NT2/D1 (cell line): Measurements from ENCODE around the gene TAPT1.

Source experiments
- DNase-seq: peaks from one replicate; pipeline ENCODE4 v3.0.0-alpha.2; 2011; ENCODE audit warnings: low read depth, low spot score
- H3K27me3 ChIP-seq: 2 replicates; pipeline ENCODE4 v1.6.0; 2011; ENCODE audit warnings: mild to moderate bottlenecking; ENCODE audit not compliant: insufficient read length, insufficient read depth
- H3K36me3 ChIP-seq: 2 replicates; pipeline ENCODE4 v1.6.1; 2011; ENCODE audit warnings: mild to moderate bottlenecking, low read length, mixed read lengths; ENCODE audit not compliant: insufficient read depth, insufficient read length
- H3K4me1 ChIP-seq: 2 replicates; pipeline ENCODE4 v1.5.1; 2011; ENCODE audit not compliant: insufficient read depth, insufficient read length
- H3K4me3 ChIP-seq: 2 replicates; pipeline ENCODE4 v1.5.1; 2011; ENCODE audit warnings: low read depth; ENCODE audit not compliant: insufficient read length
- H3K9ac ChIP-seq: 2 replicates; pipeline ENCODE4 v1.6.0; 2011; ENCODE audit warnings: low read depth; ENCODE audit not compliant: insufficient read length
- H3K9me3 ChIP-seq: 2 replicates; pipeline ENCODE4 v1.5.1; 2011; ENCODE audit warnings: mild to moderate bottlenecking, low read length; ENCODE audit not compliant: insufficient read depth
- SUZ12 ChIP-seq: IDR thresholded peaks from 2 replicates; pipeline ENCODE4 v1.6.1; 2011; ENCODE audit not compliant: insufficient read length, insufficient read depth; ENCODE audit errors: extremely low read depth
- YY1 ChIP-seq: IDR thresholded peaks from 2 replicates; pipeline ENCODE4 v1.6.1; 2011; ENCODE audit not compliant: insufficient read length, insufficient read depth
- ZNF274 ChIP-seq: IDR thresholded peaks from 2 replicates; pipeline ENCODE4 v1.6.1; 2011; ENCODE audit warnings: mild to moderate bottlenecking, low read depth, low read length

Gene TAPT1

GRCh38 chr4:16168144-16168543, 58.1 kb downstream of the TAPT1 start:
- Histone ChIP-seq H3K36me3 (peaks cover 18% of the 10 kb centered on the region), H3K27me3 (no peaks in the 10 kb centered on the region), H3K4me1 (no peaks in the 10 kb centered on the region), H3K9ac (no peak overlapping the region), H3K4me3 (no peak overlapping the region), H3K9me3 (no peaks in the 10 kb centered on the region)
- no peak for DNase-seq
- TF ChIP-seq SUZ12: no peak
- TF ChIP-seq ZNF274: no peak
- no peak for TF ChIP-seq YY1

GRCh38 chr4:16165931-16166330, 60.3 kb downstream of the TAPT1 start:
- Histone ChIP-seq H3K4me3 (no peak overlapping the region), H3K36me3 (peaks cover 21% of the 10 kb centered on the region), H3K27me3 (no peaks in the 10 kb centered on the region), H3K9me3 (no peaks in the 10 kb centered on the region), H3K9ac (no peak overlapping the region), H3K4me1 (no peaks in the 10 kb centered on the region)
- DNase-seq: no peak
- TF ChIP-seq SUZ12 (no peak), ZNF274 (no peak), YY1 (no peak)

- no peak for DNase-seq
- no peaks in the 10 kb centered on the region for H3K9me3 ChIP-seq
- no peak overlapping the region for H3K4me3 ChIP-seq
- H3K9ac ChIP-seq: no peak overlapping the region
- no peak for TF ChIP-seq SUZ12
- TF ChIP-seq YY1: no peak
- no peak for TF ChIP-seq ZNF274
- no peaks in the 10 kb centered on the region for H3K27me3 ChIP-seq
- H3K36me3 ChIP-seq: peaks cover 19% of the 10 kb centered on the region
- no peaks in the 10 kb centered on the region for H3K4me1 ChIP-seq
Measured at GRCh38 chr4:16162891-16163290, 63.4 kb downstream of the TAPT1 start.

GRCh38 chr4:16161851-16162408, 64.3 kb downstream of the TAPT1 start:
- H3K36me3 ChIP-seq: peaks cover 19% of the 10 kb centered on the region
- no peak overlapping the region for H3K9ac ChIP-seq
- no peaks in the 10 kb centered on the region for H3K9me3 ChIP-seq
- no peaks in the 10 kb centered on the region for H3K4me1 ChIP-seq
- no peaks in the 10 kb centered on the region for H3K27me3 ChIP-seq
- no peak overlapping the region for H3K4me3 ChIP-seq
- TF ChIP-seq SUZ12 (no peak), YY1 (no peak), ZNF274 (no peak)
- DNase-seq: no peak

- H3K4me3 ChIP-seq: no peak overlapping the region
- no peaks in the 10 kb centered on the region for H3K27me3 ChIP-seq
- no peak for DNase-seq
- TF ChIP-seq YY1 (no peak), ZNF274 (no peak), SUZ12 (no peak)
- no peaks in the 10 kb centered on the region for H3K9me3 ChIP-seq
- H3K4me1 ChIP-seq: no peaks in the 10 kb centered on the region
- H3K9ac ChIP-seq: no peak overlapping the region
- peaks cover 11% of the 10 kb centered on the region for H3K36me3 ChIP-seq
Measured at GRCh38 chr4:16160457-16160856, 65.8 kb downstream of the TAPT1 start.

GRCh38 chr4:16159286-16159685, 67.0 kb downstream of the TAPT1 start:
- TF ChIP-seq YY1 (no peak), SUZ12 (no peak)
- peaks cover 9% of the 10 kb centered on the region for H3K36me3 ChIP-seq
- H3K27me3 ChIP-seq: no peaks in the 10 kb centered on the region
- H3K9ac ChIP-seq: no peak overlapping the region
- no peaks in the 10 kb centered on the region for H3K9me3 ChIP-seq
- H3K4me3 ChIP-seq: no peak overlapping the region
- no peak for DNase-seq
- no peaks in the 10 kb centered on the region for H3K4me1 ChIP-seq

- no peak for DNase-seq
- TF ChIP-seq ZNF274: no peak
- TF ChIP-seq SUZ12: no peak
- no peak for TF ChIP-seq YY1
- no peak overlapping the region for H3K4me3 ChIP-seq
- no peaks in the 10 kb centered on the region for H3K27me3 ChIP-seq
- no peaks in the 10 kb centered on the region for H3K9me3 ChIP-seq
- no peaks in the 10 kb centered on the region for H3K4me1 ChIP-seq
- H3K36me3 ChIP-seq: peaks cover 3% of the 10 kb centered on the region
- no peak overlapping the region for H3K9ac ChIP-seq
Measured at GRCh38 chr4:16158504-16158852, 67.8 kb downstream of the TAPT1 start.
